GM13977 (cell line): ENCODE measurements around the gene FKBP8.

Experiments used
- DNase-seq: peaks from one replicate; pipeline ENCODE4 v3.0.0; 2012; ENCODE audit warnings: low spot score
- CTCF ChIP-seq: IDR thresholded peaks from 2 replicates; pipeline ENCODE4 v1.5.1; 2012; ENCODE audit warnings: mild to moderate bottlenecking, control low read depth; ENCODE audit not compliant: insufficient read depth; ENCODE audit errors: extremely low read depth, missing control alignments
- in situ Hi-C: fragments of 300-500 bp; cut with MboI; formaldehyde crosslinking; loops from one replicate; pipeline ENCODE4 v1.12.0; 2022; ENCODE audit warnings: low sequenced_read_pairs, low pct_unique_long_range_greater_than_20kb, mixed read lengths, inconsistent platforms; ENCODE audit not compliant: unreplicated experiment

Gene FKBP8

GRCh38 chr19:18514800-18515682 is 28.3 kb downstream of the FKBP8 start:
- no peak for DNase-seq
- TF ChIP-seq CTCF, result no peak
- in situ Hi-C loops, result no loop called here

GRCh38 chr19:18513868-18514267 is 29.5 kb downstream of the FKBP8 start:
- in situ Hi-C loops, result no loop called here
- no peak for DNase-seq

GRCh38 chr19:18510216-18510615 is 33.2 kb downstream of the FKBP8 start:
- TF ChIP-seq CTCF, result no peak
- in situ Hi-C loops, result no loop called here

More at GRCh38 chr19:18513868-18514267, 29.5 kb downstream of the FKBP8 start:
- no peak for TF ChIP-seq CTCF

GRCh38 chr19:18508585-18508984 is 34.8 kb downstream of the FKBP8 start:
- in situ Hi-C loops, result no loop called here
- no peak for DNase-seq
- no peak for TF ChIP-seq CTCF

More at GRCh38 chr19:18510216-18510615, 33.2 kb downstream of the FKBP8 start:
- DNase-seq, result no peak

GRCh38 chr19:18507727-18508440 is 35.5 kb downstream of the FKBP8 start:
- TF ChIP-seq CTCF, result no peak
- no peak for DNase-seq
- in situ Hi-C loops, result no loop called here

GRCh38 chr19:18507021-18507726 is 36.2 kb downstream of the FKBP8 start:
- in situ Hi-C loops, result no loop called here
- no peak for DNase-seq
- no peak for TF ChIP-seq CTCF
